D341Med (cell line): ENCODE results near the gene RPL10L.

Source experiments
- DNase-seq: peaks from one replicate; pipeline ENCODE4 v3.0.0; 2012; ENCODE audit warnings: low spot score

RPL10L gene

DNA sequence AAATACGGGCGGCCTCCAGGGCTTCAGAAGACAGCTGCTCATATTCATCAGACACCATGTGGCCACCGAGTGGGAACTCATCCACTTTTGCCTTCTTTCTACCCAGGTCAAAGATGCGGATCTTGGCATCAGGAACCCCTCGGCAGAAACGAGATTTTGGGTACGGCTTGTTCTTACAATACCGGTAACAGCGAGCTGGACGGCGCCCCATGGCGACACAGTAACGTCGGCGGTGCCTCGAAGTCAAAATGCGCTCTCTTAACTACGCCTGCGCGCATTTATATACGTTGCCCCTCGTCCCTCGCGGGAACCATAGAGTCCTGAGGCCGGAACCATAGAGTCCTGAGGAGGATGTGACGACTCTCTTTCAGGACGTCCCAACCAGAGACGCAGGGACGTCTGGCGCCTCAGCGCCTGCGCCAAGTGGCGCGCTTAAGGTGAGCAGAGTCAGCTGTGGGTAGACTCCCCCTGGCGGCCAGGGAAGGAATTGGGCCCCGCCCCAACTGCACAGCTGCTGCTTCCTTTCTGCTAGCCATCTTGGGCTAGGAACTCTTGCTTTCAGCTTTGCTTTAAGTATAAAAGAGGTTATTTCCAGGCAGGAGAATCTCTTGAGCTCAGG is at the start of gene RPL10L:
Gene RPL10L, minus strand, starts transcription at position 256 of the 619 bp plus-strand sequence. Its CDS starts 45 bp downstream, at position 211.
- DNase-seq, result no peak

DNA sequence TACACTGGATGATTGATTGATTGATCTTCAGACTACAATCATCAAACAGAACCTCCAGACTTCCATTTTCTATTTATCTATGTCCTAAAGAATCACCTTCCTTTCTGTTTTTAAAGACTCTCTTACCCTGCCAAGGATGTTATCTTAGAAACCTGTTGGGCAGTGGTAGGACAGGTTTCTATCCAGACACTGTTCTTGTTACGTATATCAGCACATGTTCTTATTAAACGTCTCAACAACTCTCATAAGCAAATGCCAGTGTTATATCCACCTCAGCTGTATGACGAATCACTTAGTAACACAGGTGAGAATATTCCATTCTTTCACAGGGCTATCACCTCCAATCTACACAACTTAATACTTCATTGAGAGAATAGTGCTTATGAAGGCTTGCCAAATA is 40.2 kb upstream of the RPL10L start:
- no peak for DNase-seq

DNA sequence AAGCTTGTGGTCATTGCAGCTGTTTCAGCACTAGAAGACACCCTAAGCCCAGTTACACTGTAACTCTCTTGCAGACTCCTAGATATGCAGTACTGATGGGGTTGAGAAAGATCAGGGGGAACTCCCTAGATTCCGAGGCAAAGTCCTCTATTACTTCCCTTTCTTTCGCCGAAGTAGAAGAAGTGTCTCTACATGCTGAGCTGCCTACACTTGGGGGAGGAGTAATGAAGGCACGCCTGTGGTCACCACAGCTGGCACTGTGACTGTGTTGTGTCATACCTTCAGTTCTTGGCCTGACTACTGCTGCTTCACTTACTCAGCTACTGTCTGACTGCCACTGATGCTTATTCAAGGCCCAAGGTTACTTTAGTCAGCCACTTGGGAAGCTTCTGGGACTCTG is 35.1 kb upstream of the RPL10L start:
- DNase-seq, result no peak

DNA sequence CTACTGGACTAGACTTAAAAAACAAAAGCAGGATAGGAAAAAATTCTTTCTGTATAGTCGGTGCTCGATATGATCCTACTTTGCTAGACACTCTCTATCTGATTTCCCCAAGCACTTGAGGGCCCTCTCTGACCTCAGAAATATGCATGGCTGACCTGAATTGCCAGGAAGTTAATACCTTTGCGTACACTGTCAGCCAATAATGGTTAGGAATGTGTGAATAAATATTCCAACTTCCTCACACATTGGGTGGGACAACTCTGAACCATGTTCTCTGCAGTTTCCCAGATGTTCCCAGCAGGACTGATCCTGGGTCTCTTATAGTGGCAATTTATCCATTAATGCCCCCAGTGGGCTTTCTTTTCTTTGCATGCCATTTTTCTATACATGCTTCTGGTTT is 20.5 kb upstream of the RPL10L start:
- DNase-seq, result no peak

DNA sequence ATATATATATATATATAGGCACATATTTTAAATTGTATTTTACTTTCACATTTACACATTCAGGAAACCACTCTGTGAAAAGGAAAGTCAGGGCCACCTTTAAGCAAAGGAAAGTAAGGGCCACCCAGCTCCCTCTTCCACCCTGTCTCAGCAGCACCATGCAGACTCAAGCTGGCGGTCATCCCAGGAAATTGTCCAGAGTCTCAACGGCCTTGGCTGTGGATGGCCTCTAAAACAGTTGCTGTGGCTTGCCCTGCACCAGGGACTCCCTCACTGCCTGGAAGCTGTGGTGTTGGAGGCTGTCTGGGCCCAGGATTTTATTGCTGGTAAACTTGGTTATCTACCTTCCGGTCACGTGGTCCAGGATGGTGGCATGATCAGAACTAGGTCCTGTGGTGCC is 11.8 kb upstream of the RPL10L start:
- no peak for DNase-seq

DNA sequence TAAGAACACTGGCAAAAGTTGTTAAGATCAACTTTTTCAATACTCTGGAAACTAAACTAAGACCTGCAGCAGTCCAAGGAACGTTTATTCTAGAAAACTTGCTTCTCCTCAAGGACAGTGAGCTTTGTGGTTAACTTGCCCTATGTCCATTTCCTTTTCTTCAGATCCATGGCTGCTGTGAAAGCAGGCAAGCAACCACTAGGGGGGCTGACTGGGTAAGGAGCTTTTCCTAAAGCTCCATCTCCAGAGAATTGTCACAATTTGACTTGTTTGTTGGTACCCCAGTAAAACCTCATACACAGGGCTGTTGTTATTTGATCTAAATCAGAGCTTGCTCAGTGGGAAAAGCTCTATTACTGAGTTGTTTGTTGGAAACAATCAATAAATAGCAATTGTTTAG is 10.1 kb upstream of the RPL10L start:
- DNase-seq, result no peak

DNA sequence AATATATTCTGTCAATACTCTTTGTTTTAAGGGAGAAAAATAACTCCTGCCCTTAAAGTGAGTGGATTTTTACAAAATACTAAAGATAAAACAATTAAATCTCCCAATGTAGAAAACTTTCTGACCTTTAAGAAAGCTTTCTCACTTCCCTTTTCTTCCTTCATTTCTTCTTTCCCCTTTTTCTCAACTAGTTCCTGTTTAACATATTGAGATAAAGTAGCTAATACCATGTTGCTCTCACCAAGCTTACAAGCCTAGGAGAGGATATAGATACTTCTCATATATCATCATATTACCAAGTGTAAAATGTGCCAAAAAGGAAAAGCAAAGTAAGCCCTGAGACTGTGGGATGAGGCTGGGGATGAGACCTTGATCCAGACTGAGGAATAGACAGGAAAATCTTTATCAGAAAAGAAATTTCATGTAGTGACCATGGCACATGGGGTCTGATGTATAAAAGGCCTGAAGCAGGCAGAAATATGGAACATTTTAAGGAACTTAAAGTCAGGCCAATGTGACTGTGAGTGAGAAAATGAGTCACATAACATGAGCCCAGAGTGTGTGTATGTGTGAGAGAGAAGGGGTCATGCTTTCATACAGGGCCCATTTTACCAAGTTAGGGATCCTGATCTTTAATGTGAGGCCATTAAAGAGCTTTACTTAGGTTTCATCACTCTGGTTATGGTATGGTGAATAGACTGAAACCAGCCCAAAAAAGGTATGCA is 1.6 kb upstream of the RPL10L start:
- DNase-seq, result no peak

DNA sequence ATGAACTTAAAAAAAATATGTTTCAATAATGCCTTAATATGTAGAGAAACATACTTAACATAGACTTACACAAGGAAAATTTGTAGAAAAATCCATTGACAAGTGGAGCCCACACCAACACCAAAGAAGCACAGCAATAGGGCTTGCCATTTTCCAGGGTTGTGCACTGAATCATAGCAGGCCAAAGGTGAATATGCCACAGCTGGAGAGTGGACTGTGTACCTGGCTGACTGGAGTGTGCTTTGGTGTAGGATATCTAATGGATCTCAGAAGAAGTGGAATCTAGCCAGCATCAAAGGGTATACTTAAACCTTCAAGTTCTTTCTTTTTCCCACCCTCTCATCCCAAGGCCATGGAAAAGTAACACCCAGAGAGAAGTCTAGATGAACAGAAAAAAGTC is 4.8 kb downstream of the RPL10L start:
- DNase-seq, result no peak

DNA sequence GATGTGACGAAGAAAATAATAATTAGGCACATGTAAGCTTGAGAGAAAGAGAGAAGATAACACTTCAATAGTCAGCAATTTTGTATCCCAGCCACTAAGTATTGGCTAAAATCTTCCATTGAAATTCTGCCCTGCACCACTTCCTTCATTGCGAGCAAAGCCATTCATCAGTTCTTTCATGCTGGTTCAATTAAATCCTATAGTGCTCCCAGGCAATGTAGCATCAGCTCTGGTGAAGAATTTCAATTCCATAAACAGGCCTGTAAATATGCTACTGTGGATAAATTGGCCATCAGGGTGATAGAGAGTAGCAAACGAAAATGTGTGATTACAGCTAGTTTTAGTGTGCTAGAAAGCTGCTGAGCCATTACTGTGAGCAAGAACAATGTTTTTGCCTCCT is 24.7 kb downstream of the RPL10L start:
- no peak for DNase-seq
